ENCODE data around the gene DOK6. TPM values are rescaled to one million over a fixed set of nuclear protein-coding genes. Genes with fewer than 3 reads are reported as not detected.

DOK6 gene
- polyA plus RNA-seq, 1 experiment: 0.55 TPM

- ChIA-PET POLR2A (no interaction called here), CTCF (no interaction called here)
- Histone ChIP-seq H3K27me3 (ENCODE audit: control insufficient read depth, insufficient read depth, low read length) (no peaks in the 10 kb centered on the region), H3K4me3 (ENCODE audit: low read depth, low read length) (no peak overlapping the region), H3K36me3 (ENCODE audit: control insufficient read depth, insufficient read depth, low read length) (no peaks in the 10 kb centered on the region)
- TF ChIP-seq, protein P1, sequence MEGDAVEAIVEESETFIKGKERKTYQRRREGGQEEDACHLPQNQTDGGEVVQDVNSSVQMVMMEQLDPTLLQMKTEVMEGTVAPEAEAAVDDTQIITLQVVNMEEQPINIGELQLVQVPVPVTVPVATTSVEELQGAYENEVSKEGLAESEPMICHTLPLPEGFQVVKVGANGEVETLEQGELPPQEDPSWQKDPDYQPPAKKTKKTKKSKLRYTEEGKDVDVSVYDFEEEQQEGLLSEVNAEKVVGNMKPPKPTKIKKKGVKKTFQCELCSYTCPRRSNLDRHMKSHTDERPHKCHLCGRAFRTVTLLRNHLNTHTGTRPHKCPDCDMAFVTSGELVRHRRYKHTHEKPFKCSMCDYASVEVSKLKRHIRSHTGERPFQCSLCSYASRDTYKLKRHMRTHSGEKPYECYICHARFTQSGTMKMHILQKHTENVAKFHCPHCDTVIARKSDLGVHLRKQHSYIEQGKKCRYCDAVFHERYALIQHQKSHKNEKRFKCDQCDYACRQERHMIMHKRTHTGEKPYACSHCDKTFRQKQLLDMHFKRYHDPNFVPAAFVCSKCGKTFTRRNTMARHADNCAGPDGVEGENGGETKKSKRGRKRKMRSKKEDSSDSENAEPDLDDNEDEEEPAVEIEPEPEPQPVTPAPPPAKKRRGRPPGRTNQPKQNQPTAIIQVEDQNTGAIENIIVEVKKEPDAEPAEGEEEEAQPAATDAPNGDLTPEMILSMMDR (IDR thresholded peaks at IDR 0.05; ENCODE audit: insufficient read depth, low read depth, low read length): no peak
- DNase-seq (ENCODE audit: low read depth): no peak
These were observed 290.5 kb downstream of the DOK6 start for GRCh38 chr18:69691008-69691760.

DNA sequence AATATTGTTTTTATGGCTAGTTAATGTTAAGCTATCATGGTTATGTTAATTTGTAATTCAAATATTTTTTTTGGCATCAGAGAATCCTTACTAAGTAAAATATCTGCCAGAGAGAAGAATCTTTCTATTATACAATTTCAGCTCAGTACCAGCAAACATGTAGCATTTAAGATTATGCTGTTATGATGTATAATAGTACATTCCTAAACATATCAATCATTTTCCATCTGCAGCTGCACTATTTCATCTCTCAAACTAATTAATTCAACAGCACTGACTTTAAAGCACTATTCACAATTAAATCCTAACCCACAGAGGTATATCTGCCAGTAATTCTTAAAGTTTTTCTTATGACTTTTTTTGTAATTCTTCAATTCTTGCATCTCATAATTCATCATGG lies 296.4 kb downstream of the DOK6 start:
- DNase-seq (ENCODE audit: low read depth): no peak
- Histone ChIP-seq H3K27me3 (ENCODE audit: control insufficient read depth, insufficient read depth, low read length) (no peaks in the 10 kb centered on the region), H3K4me3 (ENCODE audit: low read depth, low read length) (no peak overlapping the region), H3K36me3 (ENCODE audit: control insufficient read depth, insufficient read depth, low read length) (no peaks in the 10 kb centered on the region)
- TF ChIP-seq, protein P1 (IDR thresholded peaks at IDR 0.05; ENCODE audit: insufficient read depth, low read depth, low read length): no peak
- ChIA-PET CTCF (no interaction called here), POLR2A (no interaction called here)

DNA sequence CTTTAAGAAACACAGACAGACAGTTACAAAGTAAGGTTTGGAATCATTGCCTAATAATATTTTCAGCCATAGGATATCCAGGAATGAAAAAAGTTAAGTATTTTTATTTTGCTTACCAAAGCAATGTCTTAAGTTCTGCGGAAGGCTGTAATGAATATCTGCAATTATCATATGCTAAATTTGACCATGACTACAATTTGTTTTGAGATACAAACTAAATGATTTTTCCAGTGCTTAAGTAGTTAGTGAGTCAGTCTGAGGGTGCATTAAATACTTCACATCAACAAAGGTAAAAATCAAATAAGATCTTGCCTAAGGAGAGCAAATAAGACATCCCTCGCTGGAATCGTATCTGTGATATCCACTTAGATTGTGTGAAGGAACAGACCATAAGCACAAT lies 297.0 kb downstream of the DOK6 start:
- CTCF ChIA-PET: no interaction called here
- no peaks in the 10 kb centered on the region for H3K36me3 ChIP-seq (ENCODE audit: control insufficient read depth, insufficient read depth, low read length)
- DNase-seq (ENCODE audit: low read depth): no peak
- POLR2A ChIA-PET: no interaction called here
- TF ChIP-seq, protein P1 (IDR thresholded peaks at IDR 0.05; ENCODE audit: insufficient read depth, low read depth, low read length): no peak
- H3K4me3 ChIP-seq (ENCODE audit: low read depth, low read length): no peak overlapping the region
- no peaks in the 10 kb centered on the region for H3K27me3 ChIP-seq (ENCODE audit: control insufficient read depth, insufficient read depth, low read length)

GRCh38 chr18:69701305-69701704 lies 300.6 kb downstream of the DOK6 start:
- CTCF ChIA-PET: no interaction called here
- Histone ChIP-seq H3K36me3 (ENCODE audit: control insufficient read depth, insufficient read depth, low read length) (no peaks in the 10 kb centered on the region), H3K27me3 (ENCODE audit: control insufficient read depth, insufficient read depth, low read length) (no peaks in the 10 kb centered on the region), H3K4me3 (ENCODE audit: low read depth, low read length) (no peak overlapping the region)
- POLR2A ChIA-PET: no interaction called here
- TF ChIP-seq, protein P1 (IDR thresholded peaks at IDR 0.05; ENCODE audit: insufficient read depth, low read depth, low read length): no peak
- DNase-seq (ENCODE audit: low read depth): no peak

- TF ChIP-seq, protein P1 (IDR thresholded peaks at IDR 0.05; ENCODE audit: insufficient read depth, low read depth, low read length): no peak
- Histone ChIP-seq H3K27me3 (ENCODE audit: control insufficient read depth, insufficient read depth, low read length) (no peaks in the 10 kb centered on the region), H3K4me3 (ENCODE audit: low read depth, low read length) (no peak overlapping the region), H3K36me3 (ENCODE audit: control insufficient read depth, insufficient read depth, low read length) (no peaks in the 10 kb centered on the region)
- POLR2A ChIA-PET: no interaction called here
- no peak for DNase-seq (ENCODE audit: low read depth)
- CTCF ChIA-PET: no interaction called here
These were observed 302.8 kb downstream of the DOK6 start for GRCh38 chr18:69703461-69703860.
